Stimulated activated memory B cell treated with anti-CD40 and anti-IgM and Interleukin-4, amounts not matched to agents 10 μg/mL and 1 μg/mL and 100 μg/mL, for 72 hours (primary cell): ENCODE data around the gene SSBP2.
"Not testable (repeated sequence)": the region's sequence is repeated elsewhere in the genome, so short reads cannot be mapped to it uniquely, and the experiment has no call there.

ENCODE experiments used
- ATAC-seq: fragments of 150-1000 bp; cut with Tn5 transposase; 2 replicates; pipeline ENCODE4 v1.10.0; 2021
- H3K27ac Mint-ChIP-seq: one replicate; pipeline ENCODE4 v1.8.0; 2022; ENCODE audit warnings: mild to moderate bottlenecking, mixed read lengths
- H3K27me3 Mint-ChIP-seq: one replicate; pipeline ENCODE4 v1.8.0; 2022; ENCODE audit warnings: mixed read lengths
- H3K36me3 Mint-ChIP-seq: one replicate; pipeline ENCODE4 v1.8.0; 2022; ENCODE audit warnings: mixed read lengths
- H3K4me1 Mint-ChIP-seq: one replicate; pipeline ENCODE4 v1.8.0; 2022; ENCODE audit warnings: mixed read lengths
- H3K4me3 Mint-ChIP-seq: one replicate; pipeline ENCODE4 v1.8.0; 2022; ENCODE audit warnings: mild to moderate bottlenecking, moderate library complexity, mixed read lengths
- H3K9me3 Mint-ChIP-seq: one replicate; pipeline ENCODE4 v1.8.0; 2022; ENCODE audit warnings: mixed read lengths

SSBP2 gene

GRCh38 chr5:81422671-81423070 is 328.2 kb downstream of the SSBP2 start:
- Mint-ChIP-seq H3K4me1 (peaks cover 9% of the 10 kb centered on the region), H3K9me3 (no peaks in the 10 kb centered on the region), H3K27me3 (no peaks in the 10 kb centered on the region), H3K27ac (no peak overlapping the region), H3K4me3 (no peak overlapping the region), H3K36me3 (peaks cover 11% of the 10 kb centered on the region)
- no peak for ATAC-seq

- Mint-ChIP-seq H3K27me3 (no peaks in the 10 kb centered on the region), H3K36me3 (peaks cover 11% of the 10 kb centered on the region), H3K27ac (no peak overlapping the region), H3K4me1 (no peaks in the 10 kb centered on the region), H3K4me3 (no peak overlapping the region), H3K9me3 (no peaks in the 10 kb centered on the region)
- ATAC-seq: no peak
These were observed 330.7 kb downstream of the SSBP2 start for GRCh38 chr5:81420039-81420667.

GRCh38 chr5:81418606-81419005 is 332.3 kb downstream of the SSBP2 start:
- Mint-ChIP-seq H3K27me3 (no peaks in the 10 kb centered on the region), H3K4me3 (no peak overlapping the region), H3K9me3 (no peaks in the 10 kb centered on the region)

GRCh38 chr5:81417052-81417451 is 333.8 kb downstream of the SSBP2 start:
- peaks cover 11% of the 10 kb centered on the region for H3K36me3 Mint-ChIP-seq
- no peaks in the 10 kb centered on the region for H3K9me3 Mint-ChIP-seq
- no peak overlapping the region for H3K4me3 Mint-ChIP-seq
- H3K27me3 Mint-ChIP-seq: no peaks in the 10 kb centered on the region
- ATAC-seq: no peak
- H3K4me1 Mint-ChIP-seq: no peaks in the 10 kb centered on the region
- H3K27ac Mint-ChIP-seq: no peak overlapping the region

More at GRCh38 chr5:81418606-81419005, 332.3 kb downstream of the SSBP2 start:
- Mint-ChIP-seq H3K36me3 (peaks cover 11% of the 10 kb centered on the region), H3K4me1 (no peaks in the 10 kb centered on the region), H3K27ac (no peak overlapping the region)
- no peak for ATAC-seq

- H3K27me3 Mint-ChIP-seq: no peaks in the 10 kb centered on the region
These were observed 341.0 kb downstream of the SSBP2 start for GRCh38 chr5:81409896-81410295.

GRCh38 chr5:81409361-81409760 is 341.5 kb downstream of the SSBP2 start:
- no peaks in the 10 kb centered on the region for H3K4me1 Mint-ChIP-seq
- no peak overlapping the region for H3K4me3 Mint-ChIP-seq
- no peak for ATAC-seq
- no peaks in the 10 kb centered on the region for H3K27me3 Mint-ChIP-seq
- H3K36me3 Mint-ChIP-seq: peaks cover 6% of the 10 kb centered on the region
- no peak overlapping the region for H3K27ac Mint-ChIP-seq
- H3K9me3 Mint-ChIP-seq: no peaks in the 10 kb centered on the region

More at GRCh38 chr5:81409896-81410295, 341.0 kb downstream of the SSBP2 start:
- ATAC-seq: no peak
- Mint-ChIP-seq H3K4me3 (no peak overlapping the region), H3K27ac (no peak overlapping the region), H3K36me3 (peaks cover 6% of the 10 kb centered on the region), H3K9me3 (no peaks in the 10 kb centered on the region), H3K4me1 (no peaks in the 10 kb centered on the region)

- ATAC-seq: no peak
- Mint-ChIP-seq H3K4me1 (no peaks in the 10 kb centered on the region), H3K4me3 (no peak overlapping the region), H3K36me3 (peaks cover 6% of the 10 kb centered on the region), H3K27me3 (no peaks in the 10 kb centered on the region), H3K27ac (no peak overlapping the region), H3K9me3 (no peaks in the 10 kb centered on the region)
These were observed 342.4 kb downstream of the SSBP2 start for GRCh38 chr5:81408496-81408895.

GRCh38 chr5:81407811-81408210 is 343.1 kb downstream of the SSBP2 start:
- H3K4me1 Mint-ChIP-seq, ATAC-seq, H3K36me3 Mint-ChIP-seq, H3K9me3 Mint-ChIP-seq, H3K27ac Mint-ChIP-seq, H3K4me3 Mint-ChIP-seq, H3K27me3 Mint-ChIP-seq: not testable (repeated sequence)

GRCh38 chr5:81405126-81405891 is 345.6 kb downstream of the SSBP2 start:
- Mint-ChIP-seq H3K4me3 (no peak overlapping the region), H3K36me3 (peaks cover 6% of the 10 kb centered on the region), H3K27me3 (no peaks in the 10 kb centered on the region), H3K9me3 (no peaks in the 10 kb centered on the region), H3K27ac (no peak overlapping the region), H3K4me1 (no peaks in the 10 kb centered on the region)
- no peak for ATAC-seq

- H3K4me3 Mint-ChIP-seq: no peak overlapping the region
- H3K36me3 Mint-ChIP-seq: no peaks in the 10 kb centered on the region
- no peak for ATAC-seq
- H3K4me1 Mint-ChIP-seq: no peaks in the 10 kb centered on the region
- no peaks in the 10 kb centered on the region for H3K9me3 Mint-ChIP-seq
- no peaks in the 10 kb centered on the region for H3K27me3 Mint-ChIP-seq
- no peak overlapping the region for H3K27ac Mint-ChIP-seq
These were observed 348.5 kb downstream of the SSBP2 start for GRCh38 chr5:81402192-81402930.

GRCh38 chr5:81401266-81401665 is 349.6 kb downstream of the SSBP2 start:
- H3K4me1 Mint-ChIP-seq: no peaks in the 10 kb centered on the region
- H3K27me3 Mint-ChIP-seq: peaks cover 10% of the 10 kb centered on the region
- H3K27ac Mint-ChIP-seq: no peak overlapping the region
- no peaks in the 10 kb centered on the region for H3K36me3 Mint-ChIP-seq
- no peaks in the 10 kb centered on the region for H3K9me3 Mint-ChIP-seq
- no peak overlapping the region for H3K4me3 Mint-ChIP-seq
- no peak for ATAC-seq

GRCh38 chr5:81400375-81400774 is 350.5 kb downstream of the SSBP2 start:
- Mint-ChIP-seq H3K4me1 (no peaks in the 10 kb centered on the region), H3K9me3 (peaks cover 1% of the 10 kb centered on the region), H3K4me3 (no peak overlapping the region), H3K27me3 (peaks cover 19% of the 10 kb centered on the region), H3K27ac (no peak overlapping the region), H3K36me3 (no peaks in the 10 kb centered on the region)
- ATAC-seq: no peak

- Mint-ChIP-seq H3K27ac (no peak overlapping the region), H3K27me3 (peaks cover 24% of the 10 kb centered on the region), H3K36me3 (no peaks in the 10 kb centered on the region), H3K9me3 (peaks cover 5% of the 10 kb centered on the region), H3K4me1 (no peaks in the 10 kb centered on the region), H3K4me3 (no peak overlapping the region)
- ATAC-seq: no peak
These were observed 352.2 kb downstream of the SSBP2 start for GRCh38 chr5:81398741-81399140.

GRCh38 chr5:81397176-81397575 is 353.7 kb downstream of the SSBP2 start:
- H3K36me3 Mint-ChIP-seq: no peaks in the 10 kb centered on the region
- H3K4me1 Mint-ChIP-seq: no peaks in the 10 kb centered on the region
- H3K4me3 Mint-ChIP-seq: no peak overlapping the region
- H3K9me3 Mint-ChIP-seq: peaks cover 5% of the 10 kb centered on the region
- H3K27me3 Mint-ChIP-seq: peaks cover 38% of the 10 kb centered on the region
- no peak for ATAC-seq
- H3K27ac Mint-ChIP-seq: no peak overlapping the region

GRCh38 chr5:81395262-81395661 is 355.6 kb downstream of the SSBP2 start:
- H3K9me3 Mint-ChIP-seq: peaks cover 5% of the 10 kb centered on the region
- no peaks in the 10 kb centered on the region for H3K36me3 Mint-ChIP-seq
- no peak overlapping the region for H3K27ac Mint-ChIP-seq
- no peak for ATAC-seq
- peaks cover 56% of the 10 kb centered on the region for H3K27me3 Mint-ChIP-seq
- H3K4me1 Mint-ChIP-seq: no peaks in the 10 kb centered on the region
- H3K4me3 Mint-ChIP-seq: no peak overlapping the region
